ENCODE results near the gene HDAC9.

GRCh38 chr7:18566205-18566604 lies 70.7 kb downstream of the HDAC9 start:
- TF ChIP-seq CTCF (conservative IDR thresholded peaks at IDR 0.05; ENCODE audit: low read length) = no peak
- no peak for TF ChIP-seq EZH2phosphoT487 (IDR thresholded peaks at IDR 0.05; ENCODE audit: borderline replicate concordance)

Data from Loucy (cell line).